OCI-LY1 (cell line): ENCODE results near the gene COBL.

Experiments used
- H2AFZ ChIP-seq: fragments of 200-600 bp; sonication (generic), shearing (Covaris generic); 2 replicates; pipeline ENCODE4 v1.6.0; 2014; ENCODE audit warnings: antibody characterized with exemption, mild to moderate bottlenecking, low read length
- H3F3A ChIP-seq: fragments of 200-600 bp; sonication (generic), shearing (Covaris generic); 2 replicates; pipeline ENCODE4 v1.6.0; 2014; ENCODE audit warnings: mild to moderate bottlenecking, antibody characterized with exemption, low read length, moderate library complexity; ENCODE audit not compliant: insufficient read depth
- H3K27ac ChIP-seq: fragments of 200-600 bp; sonication (generic); 2 replicates; pipeline ENCODE4 v1.5.1; 2014; ENCODE audit warnings: low read length, mixed run types, mild to moderate bottlenecking, low read depth; ENCODE audit not compliant: poor library complexity, severe bottlenecking
- H3K27me3 ChIP-seq: fragments of 200-600 bp; sonication (generic); 2 replicates; pipeline ENCODE4 v1.6.0; 2014; ENCODE audit warnings: antibody characterized with exemption, mild to moderate bottlenecking, low read length, moderate library complexity; ENCODE audit not compliant: insufficient read depth
- H3K36me3 ChIP-seq: fragments of 200-600 bp; sonication (generic); 2 replicates; pipeline ENCODE4 v1.6.1; 2014; ENCODE audit warnings: mild to moderate bottlenecking, antibody characterized with exemption, low read length, moderate library complexity, mixed read lengths; ENCODE audit not compliant: insufficient read depth
- H3K4me1 ChIP-seq: fragments of 200-600 bp; sonication (generic); 2 replicates; pipeline ENCODE4 v1.5.1; 2014; ENCODE audit warnings: mild to moderate bottlenecking, low read length, moderate library complexity; ENCODE audit not compliant: insufficient read depth, severe bottlenecking
- H3K4me2 ChIP-seq: fragments of 200-600 bp; sonication (generic), shearing (Covaris generic); 2 replicates; pipeline ENCODE4 v1.6.1; 2014; ENCODE audit warnings: low read length
- H3K4me3 ChIP-seq: fragments of 200-600 bp; sonication (generic); 2 replicates; pipeline ENCODE4 v1.5.1; 2014; ENCODE audit warnings: low read length, low read depth, mild to moderate bottlenecking, mixed read lengths; ENCODE audit not compliant: poor library complexity, severe bottlenecking
- H3K79me2 ChIP-seq: fragments of 200-600 bp; shearing (Covaris generic); 2 replicates; pipeline ENCODE4 v1.6.1; 2016; ENCODE audit warnings: mixed run types, low read length, mixed read lengths; ENCODE audit not compliant: insufficient read depth
- H3K9ac ChIP-seq: fragments of 200-600 bp; sonication (generic), shearing (Covaris generic); 2 replicates; pipeline ENCODE4 v1.6.1; 2014; ENCODE audit warnings: mild to moderate bottlenecking, low read length, mixed read lengths
- H3K9me2 ChIP-seq: fragments of 200-600 bp; sonication (generic), shearing (Covaris generic); 2 replicates; pipeline ENCODE4 v1.6.1; 2014; ENCODE audit warnings: low read depth, mild to moderate bottlenecking, low read length, mixed read lengths
- H3K9me3 ChIP-seq: fragments of 200-600 bp; shearing (Covaris generic); 2 replicates; pipeline ENCODE4 v1.6.1; 2014; ENCODE audit warnings: low read length, mixed read lengths
- H4K20me1 ChIP-seq: fragments of 200-600 bp; sonication (generic), shearing (Covaris generic); 2 replicates; pipeline ENCODE4 v1.6.0; 2016; ENCODE audit warnings: mild to moderate bottlenecking, low read length; ENCODE audit not compliant: insufficient read depth
- EZH2 ChIP-seq: fragments of 200-600 bp; sonication (generic), shearing (Covaris generic); IDR thresholded peaks from 2 replicates; pipeline ENCODE4 v1.8.0; 2017; ENCODE audit warnings: borderline replicate concordance, mixed run types, mild to moderate bottlenecking, antibody characterized with exemption, low read length, moderate library complexity, mixed read lengths
- TF ChIP-seq, protein P1 (sequence below): fragments of 200-600 bp; sonication (generic), shearing (Covaris generic); IDR thresholded peaks from 2 replicates; pipeline ENCODE4 v1.5.1; 2017; ENCODE audit warnings: mild to moderate bottlenecking, antibody characterized with exemption, low read length, moderate library complexity, mixed read lengths

Gene COBL

DNA sequence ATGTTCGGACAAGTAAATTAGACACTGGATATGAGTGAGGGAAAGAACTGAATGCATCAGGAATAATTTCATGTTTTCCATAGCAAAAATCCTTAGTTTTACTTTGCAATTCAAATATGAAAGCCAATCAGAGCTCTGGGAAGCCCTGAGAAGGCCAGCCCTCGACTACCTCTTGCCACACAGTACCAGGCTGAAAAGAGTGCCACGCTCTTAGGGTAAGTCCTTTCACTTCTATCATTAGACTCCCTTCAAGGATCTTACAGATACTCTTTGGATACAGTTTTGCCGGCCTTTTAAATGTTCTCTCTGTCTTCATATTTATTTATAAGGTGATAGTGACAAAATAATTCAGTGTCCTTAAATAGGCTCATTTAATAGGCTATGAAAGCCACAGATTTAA is 1.9 kb downstream of the COBL start:
- no peak overlapping the region for H3K4me3 ChIP-seq
- H3K4me2 ChIP-seq, result no peak overlapping the region
- no peak overlapping the region for H3K9ac ChIP-seq
- H3K36me3 ChIP-seq, result no peaks in the 10 kb centered on the region
- no peaks in the 10 kb centered on the region for H3K4me1 ChIP-seq
- H4K20me1 ChIP-seq, result no peaks in the 10 kb centered on the region
- TF ChIP-seq, protein P1, sequence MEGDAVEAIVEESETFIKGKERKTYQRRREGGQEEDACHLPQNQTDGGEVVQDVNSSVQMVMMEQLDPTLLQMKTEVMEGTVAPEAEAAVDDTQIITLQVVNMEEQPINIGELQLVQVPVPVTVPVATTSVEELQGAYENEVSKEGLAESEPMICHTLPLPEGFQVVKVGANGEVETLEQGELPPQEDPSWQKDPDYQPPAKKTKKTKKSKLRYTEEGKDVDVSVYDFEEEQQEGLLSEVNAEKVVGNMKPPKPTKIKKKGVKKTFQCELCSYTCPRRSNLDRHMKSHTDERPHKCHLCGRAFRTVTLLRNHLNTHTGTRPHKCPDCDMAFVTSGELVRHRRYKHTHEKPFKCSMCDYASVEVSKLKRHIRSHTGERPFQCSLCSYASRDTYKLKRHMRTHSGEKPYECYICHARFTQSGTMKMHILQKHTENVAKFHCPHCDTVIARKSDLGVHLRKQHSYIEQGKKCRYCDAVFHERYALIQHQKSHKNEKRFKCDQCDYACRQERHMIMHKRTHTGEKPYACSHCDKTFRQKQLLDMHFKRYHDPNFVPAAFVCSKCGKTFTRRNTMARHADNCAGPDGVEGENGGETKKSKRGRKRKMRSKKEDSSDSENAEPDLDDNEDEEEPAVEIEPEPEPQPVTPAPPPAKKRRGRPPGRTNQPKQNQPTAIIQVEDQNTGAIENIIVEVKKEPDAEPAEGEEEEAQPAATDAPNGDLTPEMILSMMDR, result no peak
- no peak for TF ChIP-seq EZH2
- H3F3A ChIP-seq, result no peaks in the 10 kb centered on the region
- no peaks in the 10 kb centered on the region for H3K27me3 ChIP-seq
- H3K9me2 ChIP-seq, result no peaks in the 10 kb centered on the region
- H2AFZ ChIP-seq, result no peak overlapping the region
- H3K79me2 ChIP-seq, result no peaks in the 10 kb centered on the region
- H3K9me3 ChIP-seq, result no peaks in the 10 kb centered on the region
- no peak overlapping the region for H3K27ac ChIP-seq

DNA sequence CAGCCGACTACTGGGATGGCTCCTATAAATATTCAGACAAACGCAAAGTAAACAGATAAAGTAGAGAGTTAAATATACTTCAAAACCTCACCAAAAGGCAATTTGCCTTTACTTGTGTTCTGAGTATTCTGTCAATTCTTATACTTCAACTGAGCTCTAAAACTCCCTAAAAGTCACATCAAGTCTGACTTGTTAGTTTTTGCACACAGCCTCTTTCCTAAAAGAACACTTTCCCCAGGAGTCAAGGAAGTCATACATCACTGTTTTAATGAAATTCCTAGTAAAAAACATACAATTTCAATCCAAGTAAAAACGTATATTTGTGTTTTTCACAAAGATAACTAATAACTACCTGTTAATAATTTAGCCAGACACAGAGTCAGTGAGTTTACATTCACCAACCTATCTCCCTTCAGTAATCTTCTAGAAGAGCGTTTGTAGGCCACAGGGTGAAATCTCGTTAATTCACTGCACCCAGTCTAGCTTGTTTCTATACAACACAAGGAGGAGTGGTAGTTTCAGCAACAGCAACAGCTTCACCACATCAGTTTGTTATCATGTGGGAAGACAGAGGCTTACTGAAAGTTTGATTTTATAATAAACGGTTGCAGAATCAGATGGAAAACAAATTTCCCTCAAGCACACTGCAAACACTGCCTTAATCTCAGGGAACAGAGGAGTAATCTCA is 2.7 kb downstream of the COBL start:
- Histone ChIP-seq H3K4me3 (no peak overlapping the region), H3K4me2 (no peak overlapping the region), H2AFZ (no peak overlapping the region), H3K9ac (no peak overlapping the region), H3K36me3 (no peaks in the 10 kb centered on the region), H3K4me1 (no peaks in the 10 kb centered on the region), H3F3A (no peaks in the 10 kb centered on the region), H3K9me2 (no peaks in the 10 kb centered on the region), H3K27ac (no peak overlapping the region), H4K20me1 (no peaks in the 10 kb centered on the region), H3K9me3 (no peaks in the 10 kb centered on the region), H3K79me2 (no peaks in the 10 kb centered on the region), H3K27me3 (no peaks in the 10 kb centered on the region)
- TF ChIP-seq EZH2, result no peak
- TF ChIP-seq, protein P1, result no peak

DNA sequence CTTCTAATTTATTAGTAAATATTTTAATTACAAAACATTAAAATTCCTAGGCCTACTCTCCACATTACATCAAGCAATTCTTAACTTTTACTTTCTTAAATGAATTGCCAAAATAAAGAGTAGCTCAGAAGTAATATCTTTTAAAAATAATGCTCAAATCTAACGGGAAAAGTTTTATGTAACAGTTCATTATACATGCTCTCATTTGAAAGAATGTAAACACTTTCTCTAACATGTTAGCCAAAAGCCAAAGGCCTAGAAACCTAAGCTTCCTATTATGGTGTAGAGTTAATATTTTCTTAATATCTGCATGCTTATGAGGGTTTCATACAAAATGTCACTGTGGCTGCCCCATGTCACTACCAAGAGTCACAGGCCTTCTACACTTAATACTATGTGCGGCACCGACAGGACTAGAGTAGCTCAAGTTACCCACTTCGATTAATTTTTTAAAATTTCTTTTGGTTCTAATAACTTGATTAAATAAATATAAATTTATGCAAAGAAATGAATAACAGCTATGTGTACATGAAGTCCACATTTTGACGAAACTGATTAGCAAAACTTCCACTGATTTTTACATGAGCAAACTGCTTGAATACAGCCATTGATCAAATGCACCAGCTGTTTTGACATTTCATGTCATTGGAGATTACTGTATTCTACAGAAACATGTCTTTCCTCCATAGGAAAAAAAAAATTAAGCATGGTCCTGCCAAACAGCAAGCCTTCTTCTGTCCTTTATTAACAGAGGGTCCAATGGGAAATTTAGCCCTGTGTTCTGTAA is 3.5 kb downstream of the COBL start:
- H4K20me1 ChIP-seq, result no peaks in the 10 kb centered on the region
- no peaks in the 10 kb centered on the region for H3F3A ChIP-seq
- H3K9ac ChIP-seq, result no peak overlapping the region
- H3K9me3 ChIP-seq, result no peaks in the 10 kb centered on the region
- H2AFZ ChIP-seq, result no peak overlapping the region
- no peak overlapping the region for H3K4me3 ChIP-seq
- H3K9me2 ChIP-seq, result no peaks in the 10 kb centered on the region
- no peaks in the 10 kb centered on the region for H3K36me3 ChIP-seq
- no peaks in the 10 kb centered on the region for H3K27me3 ChIP-seq
- no peak overlapping the region for H3K4me2 ChIP-seq
- TF ChIP-seq, protein P1, result no peak
- TF ChIP-seq EZH2, result no peak
- H3K27ac ChIP-seq, result no peak overlapping the region
- H3K79me2 ChIP-seq, result no peaks in the 10 kb centered on the region
- H3K4me1 ChIP-seq, result no peaks in the 10 kb centered on the region
